HG03460 (cell line): Measurements from ENCODE around the gene B3GALT6.

Experiments used
- ATAC-seq: cut with Tn5 transposase; IDR thresholded peaks from one replicate; pipeline ENCODE4 v1.9.1; 2021; ENCODE audit not compliant: unreplicated experiment

Gene B3GALT6

GRCh38 chr1:1230656-1231399 lies 1.2 kb upstream of the B3GALT6 start:
- no peak for ATAC-seq

GRCh38 chr1:1231400-1232207 lies 433 bp upstream of the B3GALT6 start, which contains the start of gene SDF4:
SDF4 (minus strand) TSS chr1:1232001; CDS start chr1:1228772, 3,229 bp downstream.
- peak; percentile 78 for ATAC-seq

GRCh38 chr1:1232796-1233566 lies 944 bp downstream of the B3GALT6 start:
- ATAC-seq = no peak

- no peak for ATAC-seq
Observed at GRCh38 chr1:1233567-1233892, 1.5 kb downstream of the B3GALT6 start.

GRCh38 chr1:1234180-1234808 lies 2.3 kb downstream of the B3GALT6 start:
- no peak for ATAC-seq

- no peak for ATAC-seq
Observed at GRCh38 chr1:1235016-1235744, 3.1 kb downstream of the B3GALT6 start.

- ATAC-seq = no peak
Observed at GRCh38 chr1:1236176-1236763, 4.2 kb downstream of the B3GALT6 start.

GRCh38 chr1:1236945-1237873 lies 5.2 kb downstream of the B3GALT6 start:
- no peak for ATAC-seq

GRCh38 chr1:1237874-1238701 lies 6.1 kb downstream of the B3GALT6 start:
- no peak for ATAC-seq

- ATAC-seq = no peak
Observed at GRCh38 chr1:1238702-1239178, 6.7 kb downstream of the B3GALT6 start.

- no peak for ATAC-seq
Observed at GRCh38 chr1:1239227-1239613, 7.2 kb downstream of the B3GALT6 start.

- ATAC-seq = no peak
Observed at GRCh38 chr1:1239614-1240347, 7.7 kb downstream of the B3GALT6 start.

- no peak for ATAC-seq
Observed at GRCh38 chr1:1240348-1240732, 8.3 kb downstream of the B3GALT6 start.

- ATAC-seq = no peak
Observed at GRCh38 chr1:1240822-1241587, 9.0 kb downstream of the B3GALT6 start.

- no peak for ATAC-seq
Observed at GRCh38 chr1:1241588-1242219, 9.7 kb downstream of the B3GALT6 start.
